GM21723 (cell line): Measurements from ENCODE around the gene PIGC.

ENCODE experiments used
- ATAC-seq: cut with Tn5 transposase; IDR thresholded peaks from one replicate; pipeline ENCODE4 v1.9.1; 2021; ENCODE audit warnings: mild to moderate bottlenecking, moderate library complexity; ENCODE audit not compliant: unreplicated experiment

Gene PIGC

DNA sequence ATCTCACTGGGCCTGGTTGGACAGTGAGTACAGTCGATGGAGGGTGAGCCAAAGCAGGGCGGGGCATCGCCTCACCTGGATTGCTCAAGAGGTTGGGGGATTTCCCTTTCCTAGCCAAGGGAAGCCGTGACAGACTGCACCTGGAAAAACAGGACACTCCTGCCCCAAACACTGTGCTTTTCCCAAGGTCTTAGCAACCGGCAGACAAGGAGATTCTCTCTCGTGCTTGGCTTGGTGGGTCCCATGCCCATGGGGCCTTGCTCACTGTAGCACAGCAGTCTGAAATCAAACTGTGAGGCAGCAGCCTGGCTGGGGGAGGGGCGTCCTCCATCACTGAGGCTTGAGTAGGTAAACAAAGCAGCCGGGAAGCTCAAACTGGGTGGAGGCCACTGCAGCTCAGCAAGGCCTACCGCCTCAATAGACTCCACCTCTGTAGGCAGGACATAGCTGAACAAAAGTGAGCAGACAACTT is 12.1 kb downstream of the PIGC start:
- ATAC-seq = no peak

DNA sequence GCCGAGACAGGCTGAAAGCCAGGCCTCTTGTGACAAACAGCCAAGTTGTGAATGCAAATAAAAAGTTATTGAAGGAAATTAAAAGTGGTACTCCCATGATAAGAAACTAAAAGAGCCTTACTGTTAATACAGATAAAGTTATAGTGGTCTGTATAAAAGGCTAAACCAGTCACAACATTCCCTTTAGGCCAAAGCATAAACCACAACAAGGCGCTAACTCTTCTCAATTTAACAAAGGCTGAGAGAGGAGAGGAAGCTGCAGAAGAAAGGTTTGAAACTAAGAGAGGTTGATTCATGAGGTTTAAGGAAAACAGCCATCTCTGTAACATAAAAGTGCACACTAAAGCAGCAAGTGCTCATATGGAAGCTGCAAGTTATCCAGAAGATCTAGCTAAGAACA is 12.7 kb downstream of the PIGC start:
- no peak for ATAC-seq

DNA sequence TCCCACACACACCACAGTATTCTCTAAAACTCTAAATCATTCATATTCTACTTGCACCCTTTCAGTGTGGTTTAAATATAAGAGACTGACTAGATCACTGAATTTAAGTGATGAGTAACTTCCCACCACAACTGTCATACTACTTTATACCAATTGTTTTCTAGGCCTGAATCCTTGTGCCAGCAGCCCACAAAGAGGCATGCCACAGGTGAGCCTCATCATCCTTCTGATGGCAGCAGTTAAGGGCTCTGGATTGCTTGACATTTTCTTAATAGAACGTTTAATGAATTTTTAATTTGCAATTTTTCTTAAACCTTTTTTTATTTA is 13.8 kb downstream of the PIGC start:
- no peak for ATAC-seq

DNA sequence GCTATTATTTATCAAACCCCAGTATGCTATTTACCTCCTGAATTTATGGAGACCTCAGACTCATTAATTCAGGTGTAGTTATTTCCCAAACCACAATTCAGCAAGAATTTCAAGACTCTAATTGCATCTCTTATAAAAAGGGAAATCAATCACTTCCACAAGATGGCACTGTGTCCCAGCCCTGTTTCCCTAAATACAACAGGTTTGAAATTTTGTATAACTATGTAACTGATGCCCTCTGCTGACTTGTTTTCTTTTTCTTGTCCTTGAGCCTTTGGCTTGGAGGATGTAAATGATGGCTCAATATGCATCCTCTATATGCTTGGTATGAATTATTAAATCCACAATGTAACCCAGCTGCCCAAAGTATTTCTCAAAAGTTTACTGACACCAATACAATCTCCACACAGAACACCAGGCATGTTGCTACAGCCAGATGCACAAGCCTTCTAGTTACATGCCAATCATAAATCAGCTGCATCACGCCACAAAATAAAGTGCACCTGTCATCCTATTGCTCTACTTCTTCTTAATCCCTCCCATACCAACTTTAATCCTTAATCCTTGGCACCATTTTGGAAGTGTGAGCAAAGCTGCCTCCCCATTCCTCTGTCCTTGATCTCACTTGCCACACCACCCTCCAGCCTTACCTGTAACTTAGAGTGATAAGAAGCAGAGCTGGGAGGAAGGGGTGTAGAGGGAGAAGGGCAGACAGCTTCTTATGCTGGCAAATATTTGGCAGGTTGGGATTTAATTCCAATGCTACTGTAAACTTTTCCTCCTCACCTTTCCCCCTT is 14.3 kb downstream of the PIGC start:
- peak; percentile 49 for ATAC-seq

DNA sequence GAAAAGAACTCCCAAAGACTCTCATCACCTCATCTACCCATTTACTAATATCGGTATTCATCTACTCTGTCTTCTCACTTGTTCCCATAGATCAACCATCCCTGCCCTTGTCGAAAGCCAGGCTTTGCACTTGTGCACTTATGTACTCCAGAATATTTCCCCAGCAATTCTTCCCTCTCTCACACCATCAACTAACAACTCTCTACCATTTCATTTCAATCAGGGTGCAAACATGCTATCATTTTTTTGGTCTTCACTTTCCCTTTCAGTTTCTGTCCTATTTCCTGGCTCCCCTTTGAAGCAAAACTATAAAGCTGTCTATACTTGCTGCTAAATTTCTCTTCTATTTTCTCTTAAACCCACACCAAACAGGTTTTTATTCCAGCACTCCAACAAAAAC is 16.7 kb downstream of the PIGC start:
- no peak for ATAC-seq

DNA sequence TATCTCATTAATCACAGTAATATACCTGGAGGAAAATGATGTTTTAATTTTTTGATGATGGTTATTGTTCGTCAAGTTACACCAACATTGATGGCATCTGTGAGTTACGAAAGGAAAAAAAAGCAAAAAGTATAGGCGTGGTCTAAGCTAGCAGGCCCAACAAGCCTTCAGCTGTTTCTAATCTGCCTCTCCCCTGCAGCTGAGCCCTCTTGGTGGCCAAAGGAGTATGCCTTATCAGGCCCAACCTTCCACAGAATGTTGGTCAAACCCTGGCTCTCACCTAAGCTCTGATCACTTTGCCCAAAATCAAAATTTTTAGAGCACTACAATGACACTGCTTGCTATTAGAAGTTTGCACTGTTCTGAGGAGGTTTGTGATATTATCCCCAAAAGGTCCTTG is 18.5 kb downstream of the PIGC start:
- ATAC-seq = no peak

DNA sequence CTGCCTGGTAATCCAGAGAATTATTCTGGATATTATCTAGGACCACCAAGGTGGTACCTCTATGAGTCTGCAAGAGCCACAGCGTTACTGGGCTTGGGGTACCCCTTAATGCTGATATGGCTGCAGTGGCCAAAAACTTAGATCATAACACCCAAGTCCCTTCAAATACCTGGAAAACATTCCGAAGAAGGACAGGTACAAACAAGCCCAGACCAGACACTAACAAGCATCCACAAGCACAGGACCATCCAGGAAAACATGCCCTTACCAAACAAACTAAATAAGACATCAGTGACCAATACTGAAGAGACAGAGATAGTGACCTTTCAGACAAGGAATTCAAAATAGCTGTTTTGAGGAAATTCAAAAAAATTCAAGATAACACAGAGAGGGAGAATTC is 20.5 kb downstream of the PIGC start:
- no peak for ATAC-seq

DNA sequence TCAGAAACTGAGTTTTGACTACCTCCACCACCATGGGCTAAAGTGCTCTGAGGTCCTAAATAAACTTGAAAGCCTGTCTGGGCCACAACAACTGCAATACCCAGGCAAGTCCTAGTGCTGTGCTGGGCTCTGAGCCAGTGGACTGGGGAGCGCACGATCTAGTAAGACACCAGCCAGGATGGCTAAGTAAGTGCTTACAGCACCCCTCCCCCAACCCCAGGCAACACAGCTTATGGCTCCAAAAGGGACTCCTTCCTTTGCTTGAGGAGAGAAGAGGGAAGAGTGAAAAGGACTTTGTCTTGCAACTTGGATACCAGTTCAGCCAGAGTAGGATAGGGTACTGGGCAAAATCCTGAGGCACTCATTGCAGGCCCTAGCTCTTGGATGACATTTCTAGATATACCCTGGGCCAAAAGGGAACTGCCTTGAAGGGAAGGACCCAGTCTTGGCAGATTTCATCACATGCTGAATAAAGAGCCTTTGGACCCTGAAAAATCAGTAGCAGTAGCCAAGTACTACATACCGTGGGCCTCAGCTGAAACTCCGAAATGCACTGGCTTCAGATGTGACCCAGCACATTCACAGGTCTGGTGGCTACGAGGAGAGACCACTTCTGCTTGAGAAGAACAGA is 21.8 kb downstream of the PIGC start:
- no peak for ATAC-seq

DNA sequence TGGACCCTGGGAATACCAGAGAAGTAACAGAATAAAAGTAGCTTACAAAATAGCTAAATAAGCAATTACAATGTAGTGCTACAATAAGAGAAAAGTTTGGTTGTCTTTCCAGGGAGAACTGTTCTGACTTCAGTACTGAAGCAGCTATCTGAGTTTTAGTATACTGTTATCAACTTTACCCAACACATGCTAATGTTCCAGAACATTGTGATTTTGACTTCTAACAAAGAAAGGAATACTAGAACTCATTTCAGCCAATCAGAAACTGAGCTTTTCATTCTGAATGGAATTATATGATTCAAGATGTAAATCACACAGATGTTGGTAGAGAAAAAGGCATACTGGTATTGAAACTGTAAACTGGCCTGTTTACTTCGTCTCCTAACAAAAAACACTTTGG is 23.5 kb downstream of the PIGC start, which contains the start of gene C1orf105:
Gene C1orf105, plus strand, starts transcription at position 301 of the 400 bp plus-strand sequence. CDS start 201 bp downstream, outside the sequence.
- ATAC-seq = no peak

DNA sequence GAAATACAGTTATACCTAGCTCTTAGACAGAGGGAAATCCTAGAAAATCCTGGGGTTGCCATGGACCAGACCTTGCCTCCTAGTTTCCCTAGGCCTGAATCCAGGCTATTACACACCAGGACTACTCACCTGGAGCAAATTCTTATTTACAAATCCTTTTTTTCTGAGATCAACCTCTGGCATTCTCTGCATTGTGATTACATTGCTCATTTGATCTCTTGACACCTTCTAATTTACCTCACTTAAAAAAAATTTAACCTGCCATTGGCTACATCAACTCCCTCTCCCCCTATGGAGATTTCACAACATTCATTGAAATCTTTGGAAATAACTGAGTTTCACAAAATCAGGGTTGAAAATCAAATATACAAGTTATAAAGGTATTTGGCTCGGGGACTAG is 26.3 kb downstream of the PIGC start:
- no peak for ATAC-seq

DNA sequence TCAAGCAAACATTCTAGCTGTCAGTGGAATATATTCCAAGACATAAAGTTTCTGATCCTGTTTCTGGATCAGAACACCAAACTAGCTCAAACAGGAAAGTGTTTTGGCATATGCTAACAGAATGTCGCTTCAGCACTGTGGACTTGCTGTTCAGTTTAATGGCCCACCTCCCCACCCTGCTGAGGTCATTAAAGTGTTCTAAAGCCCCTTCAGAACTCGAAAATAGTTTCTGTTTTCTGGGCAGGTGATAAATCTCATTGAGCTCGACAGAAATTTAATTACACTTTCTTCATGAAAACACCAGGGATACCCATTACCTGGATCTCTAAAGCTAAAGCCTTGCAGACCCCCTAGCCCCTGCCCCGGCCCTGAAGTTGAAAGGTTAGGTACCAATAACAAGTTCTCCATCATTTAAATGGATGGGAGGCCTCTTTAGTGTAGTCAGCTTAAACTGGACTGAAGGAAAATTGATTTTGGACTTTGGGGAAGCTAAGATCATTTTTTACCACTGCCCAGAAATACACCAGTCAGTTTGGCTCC is 27.3 kb downstream of the PIGC start:
- no peak for ATAC-seq

DNA sequence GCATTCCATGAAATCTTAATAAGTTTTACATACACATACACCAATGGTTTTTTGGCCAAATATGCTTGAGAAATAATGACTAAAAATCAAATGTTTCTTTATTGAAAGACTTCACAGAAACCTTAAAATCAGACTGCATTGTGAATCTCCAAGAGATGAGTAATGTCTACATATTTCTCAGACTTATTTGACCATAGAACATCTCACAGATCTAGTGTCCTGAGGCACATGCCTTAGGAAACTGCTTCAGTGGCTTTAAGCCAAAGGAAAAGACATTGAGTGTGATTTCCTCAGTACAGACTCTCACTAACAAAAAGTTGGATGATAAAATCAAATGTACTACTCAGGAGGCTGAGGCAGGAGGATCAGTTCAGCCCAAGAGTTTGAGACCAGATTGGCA is 29.5 kb downstream of the PIGC start:
- ATAC-seq = no peak

DNA sequence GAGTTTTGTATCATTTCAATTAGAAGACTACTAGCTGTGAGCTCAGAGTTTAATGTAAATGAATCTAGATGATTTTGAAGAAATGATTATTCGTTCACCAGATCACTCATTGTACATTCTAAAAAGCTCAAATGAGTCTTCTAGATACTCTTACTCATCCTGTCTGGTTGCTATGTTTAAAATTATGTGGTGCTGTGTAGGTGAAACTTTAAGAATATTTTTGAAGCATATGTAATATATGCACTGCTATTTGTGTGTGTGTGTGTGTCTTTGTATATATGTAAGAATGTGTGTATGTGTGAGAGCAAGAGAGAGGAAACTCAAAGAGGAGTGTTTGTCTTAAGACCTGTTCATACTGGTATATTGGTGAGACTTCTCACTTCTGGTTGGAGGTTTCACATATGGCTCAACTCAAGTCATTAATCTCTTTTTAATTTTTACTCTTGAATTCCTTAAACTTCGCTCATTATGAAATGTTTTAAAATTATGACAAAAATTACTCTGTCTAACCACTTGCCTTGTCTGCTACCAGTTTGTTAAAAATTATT is 32.0 kb downstream of the PIGC start:
- ATAC-seq = no peak

DNA sequence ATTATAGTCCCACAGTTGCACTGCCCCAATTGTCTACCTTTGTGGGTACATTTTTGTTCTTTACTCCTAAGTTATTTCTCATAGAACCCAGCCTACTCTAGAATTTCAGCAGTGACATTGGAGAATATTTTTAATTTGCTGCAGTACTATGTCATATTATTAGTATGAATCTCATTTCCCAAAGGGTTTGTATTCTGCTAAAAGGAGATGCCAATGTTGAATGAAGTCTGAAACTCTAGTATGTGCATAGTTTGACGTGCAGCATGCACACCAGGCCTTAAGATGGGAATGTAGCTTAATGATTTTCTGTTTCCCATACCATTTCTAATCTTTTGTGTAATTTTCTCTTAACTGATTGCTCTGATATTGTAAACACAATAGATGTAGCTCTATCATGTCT is 33.8 kb downstream of the PIGC start:
- no peak for ATAC-seq

DNA sequence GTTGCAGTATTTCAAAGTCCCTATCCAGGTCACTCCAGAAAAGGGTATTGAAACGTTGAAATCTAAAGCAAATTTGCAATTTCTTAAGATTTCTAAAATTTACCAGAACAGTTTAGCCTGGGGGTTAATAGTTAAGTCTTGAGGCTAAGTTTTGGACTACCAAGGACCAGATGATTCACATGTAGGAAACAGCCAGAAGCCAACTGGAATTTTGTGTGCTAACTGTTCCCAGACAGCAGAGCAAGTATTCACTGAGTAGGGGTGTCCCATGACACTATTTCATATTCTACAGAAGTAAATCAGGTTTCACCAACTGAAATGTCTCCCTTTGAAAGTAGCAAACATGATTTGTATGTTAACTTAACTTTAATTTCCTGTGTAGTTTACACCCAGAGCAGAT is 34.9 kb downstream of the PIGC start:
- ATAC-seq = no peak

DNA sequence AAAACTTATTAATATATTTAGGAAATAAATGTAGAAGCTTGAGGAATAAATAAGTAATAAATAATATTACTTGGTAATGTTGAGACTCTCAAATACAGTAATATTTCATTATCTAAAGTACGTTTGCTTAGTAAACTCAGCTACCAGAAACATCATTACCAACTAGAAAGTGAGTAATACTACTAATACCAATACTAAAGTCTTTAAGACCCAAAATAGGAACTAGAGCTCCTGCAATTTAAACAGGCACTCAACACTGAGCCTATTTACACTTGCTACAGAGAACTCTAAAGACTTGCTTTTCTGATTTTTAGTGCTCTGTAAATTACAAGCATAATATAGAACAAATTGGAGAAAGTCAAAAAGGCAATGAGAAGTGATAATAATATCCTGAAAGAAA is 36.9 kb downstream of the PIGC start:
- ATAC-seq = no peak

DNA sequence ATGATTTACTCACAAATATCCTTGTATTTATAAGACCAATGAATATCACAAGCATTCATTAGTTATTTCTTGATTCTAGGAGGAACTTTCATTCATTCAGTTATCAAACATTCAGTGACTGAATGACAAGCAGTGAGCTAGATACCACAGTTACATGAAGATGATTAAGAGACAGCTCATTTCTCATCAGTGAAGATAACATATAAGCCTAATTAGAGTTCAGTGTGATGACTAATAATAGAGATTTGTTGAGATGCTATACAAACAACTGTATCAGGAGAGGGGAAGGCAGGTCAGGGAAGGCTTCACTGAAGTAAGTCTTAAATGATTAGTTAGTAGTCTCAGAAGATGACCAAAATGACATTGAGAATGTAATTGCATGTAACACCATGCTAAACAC is 38.0 kb downstream of the PIGC start:
- ATAC-seq = no peak

DNA sequence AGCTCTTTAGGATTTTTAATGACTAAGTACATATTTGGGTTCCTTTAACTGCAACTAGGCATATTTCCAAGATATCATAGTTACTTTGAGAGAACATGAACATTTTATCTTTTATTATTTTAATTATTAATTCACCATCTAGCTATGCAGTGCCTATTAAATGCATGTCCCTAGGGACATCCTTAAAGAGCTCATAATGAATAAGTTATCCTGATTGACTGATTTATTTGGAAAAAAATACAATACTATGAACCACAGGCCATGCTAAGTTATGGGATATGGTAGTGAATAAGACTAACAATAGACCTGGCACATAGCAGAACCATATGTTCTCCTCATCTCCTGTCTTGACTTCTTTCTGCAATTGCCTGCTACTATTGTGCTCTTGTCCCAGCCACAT is 39.7 kb downstream of the PIGC start:
- no peak for ATAC-seq

DNA sequence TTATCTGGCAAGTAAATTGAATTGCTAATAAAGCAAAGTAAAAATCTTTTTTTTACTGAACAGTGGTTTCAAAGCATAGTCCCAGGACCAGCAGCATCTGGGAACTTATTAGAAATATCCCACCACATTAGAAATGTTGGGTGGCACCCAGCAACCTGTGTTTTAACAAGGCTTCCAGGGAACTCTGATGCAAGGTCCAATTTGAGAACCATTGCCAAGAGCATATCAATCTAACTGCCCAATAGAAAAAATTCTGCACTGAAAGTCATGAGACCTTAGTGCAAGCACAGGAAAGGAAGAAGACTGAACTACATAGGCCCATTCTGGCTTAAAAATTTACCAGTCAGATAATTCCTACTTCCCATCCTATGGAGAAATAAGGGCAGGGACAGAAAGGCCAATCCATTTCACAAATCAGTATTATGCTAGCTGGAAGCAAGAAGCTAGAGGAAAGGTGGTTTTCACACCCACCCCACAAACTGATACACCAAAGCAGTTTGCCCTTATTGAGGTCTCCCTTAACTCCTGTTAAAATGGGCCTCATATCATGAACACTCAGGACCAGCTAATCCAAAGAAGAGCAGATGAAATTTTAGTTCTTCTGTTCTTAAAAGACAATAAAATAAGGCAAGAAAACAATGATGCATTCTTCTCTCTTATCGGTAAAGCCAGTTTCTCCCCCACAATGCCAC is 40.8 kb downstream of the PIGC start:
- ATAC-seq = no peak

DNA sequence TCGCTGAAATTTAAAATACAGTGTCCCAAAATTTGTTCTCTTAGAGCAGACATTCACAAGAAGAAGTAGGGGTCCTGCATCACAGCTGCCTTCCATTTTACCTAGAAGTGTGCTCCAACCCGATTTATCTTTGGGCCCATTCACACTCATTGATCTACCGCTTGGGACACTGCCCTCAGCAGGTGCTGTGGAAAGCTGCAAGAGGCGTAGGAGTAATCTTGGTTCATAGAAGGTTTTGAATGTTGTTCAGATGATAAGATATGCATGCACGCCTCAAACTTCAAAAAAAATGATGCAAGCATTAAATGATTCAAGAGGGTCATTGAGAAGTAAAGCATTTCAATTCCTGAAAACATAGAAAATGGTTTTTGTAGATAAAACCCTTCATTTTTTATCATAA is 42.0 kb downstream of the PIGC start:
- ATAC-seq = no peak

DNA sequence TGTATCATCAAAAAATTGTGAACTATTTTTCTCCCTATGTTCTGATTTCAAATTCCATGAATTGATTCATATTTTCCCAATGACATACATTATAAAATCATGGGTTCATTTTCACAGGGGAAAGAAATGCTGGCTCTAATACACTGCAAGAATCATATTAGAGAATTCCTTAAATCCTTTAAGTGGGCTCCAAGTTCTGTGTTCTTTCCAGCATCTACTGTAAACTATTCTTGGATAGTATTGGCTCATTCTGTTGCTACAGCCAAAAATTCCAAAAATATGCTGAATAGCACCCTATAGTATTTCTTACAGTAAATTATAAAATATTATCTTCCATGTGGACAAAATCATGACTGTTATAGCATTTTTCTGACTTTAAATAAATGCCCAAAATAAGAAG is 42.4 kb downstream of the PIGC start:
- ATAC-seq = no peak

DNA sequence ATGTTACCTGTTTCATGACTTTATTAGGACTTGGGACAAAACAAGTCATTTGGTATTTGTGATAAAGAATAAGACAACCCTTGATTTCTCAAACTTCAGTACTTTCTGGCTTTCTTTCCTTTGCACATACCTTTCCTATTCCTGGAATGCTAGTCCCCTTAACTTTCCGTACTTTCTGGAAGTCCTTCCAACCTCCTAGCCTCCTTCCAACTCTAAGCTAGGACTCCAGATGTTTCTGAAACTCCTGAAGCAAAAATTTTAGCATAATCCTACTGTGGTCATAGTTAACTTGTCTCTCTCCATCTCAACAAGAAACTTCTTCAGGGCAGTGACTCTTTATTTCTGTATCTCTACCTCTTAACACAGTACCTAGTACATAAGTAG is 43.2 kb downstream of the PIGC start:
- no peak for ATAC-seq
